Measurements from ENCODE around the gene CDYL2.

The CDYL2 gene

GRCh38 chr16:80620736-80621605 is 183.4 kb downstream of the CDYL2 start:
- Histone ChIP-seq H3K27me3 (ENCODE audit: low read depth, low read length) (peaks cover 13% of the 10 kb centered on the region; the same call in 1 of the 2 replicates), H2AFZ (ENCODE audit: low read depth, low read length) (no peak overlapping the region), H3K9ac (ENCODE audit: low read length) (no peak overlapping the region), H3K36me3 (replicated peaks; ENCODE audit: low read depth, low read length) (no peaks in the 10 kb centered on the region), H3K79me2 (ENCODE audit: low read length) (no peaks in the 10 kb centered on the region), H3K4me1 (ENCODE audit: low read length) (no peaks in the 10 kb centered on the region), H3K9me3 (ENCODE audit: insufficient read depth, low read length) (0 out of 2 replicates have a peak, but pooled peaks cover 4% of the 10 kb centered on the region), H3K4me3 (ENCODE audit: low read length) (no peak overlapping the region), H3K27ac (ENCODE audit: low read length) (no peak overlapping the region), H3K4me2 (ENCODE audit: low read length) (no peak overlapping the region), H4K20me1 (ENCODE audit: insufficient read depth, low read length) (no peaks in the 10 kb centered on the region)
- no peak for TF ChIP-seq CTCF (IDR thresholded peaks at IDR 0.05; ENCODE audit: low read depth, low read length)
- TF ChIP-seq EZH2phosphoT487 (IDR thresholded peaks at IDR 0.05; ENCODE audit: low read depth), result no peak

GRCh38 chr16:80619824-80620223 is 184.6 kb downstream of the CDYL2 start:
- Histone ChIP-seq H3K4me1 (ENCODE audit: low read length) (no peaks in the 10 kb centered on the region), H4K20me1 (ENCODE audit: insufficient read depth, low read length) (no peaks in the 10 kb centered on the region), H3K9ac (ENCODE audit: low read length) (no peak overlapping the region), H3K79me2 (ENCODE audit: low read length) (no peaks in the 10 kb centered on the region), H3K27ac (ENCODE audit: low read length) (no peak overlapping the region), H3K9me3 (ENCODE audit: insufficient read depth, low read length) (0 out of 2 replicates have a peak, but pooled peaks cover 4% of the 10 kb centered on the region), H3K4me2 (ENCODE audit: low read length) (no peak overlapping the region), H3K27me3 (ENCODE audit: low read depth, low read length) (peaks cover 7% of the 10 kb centered on the region; the same call in 1 of the 2 replicates), H3K4me3 (ENCODE audit: low read length) (no peak overlapping the region), H2AFZ (ENCODE audit: low read depth, low read length) (no peak overlapping the region), H3K36me3 (replicated peaks; ENCODE audit: low read depth, low read length) (no peaks in the 10 kb centered on the region)
- no peak for TF ChIP-seq CTCF (IDR thresholded peaks at IDR 0.05; ENCODE audit: low read depth, low read length)
- TF ChIP-seq EZH2phosphoT487 (IDR thresholded peaks at IDR 0.05; ENCODE audit: low read depth), result no peak

GRCh38 chr16:80618862-80619648 is 185.3 kb downstream of the CDYL2 start:
- Histone ChIP-seq H3K27me3 (ENCODE audit: low read depth, low read length) (no peaks in the 10 kb centered on the region), H3K36me3 (replicated peaks; ENCODE audit: low read depth, low read length) (no peaks in the 10 kb centered on the region), H3K79me2 (ENCODE audit: low read length) (no peaks in the 10 kb centered on the region), H3K4me1 (ENCODE audit: low read length) (no peaks in the 10 kb centered on the region), H4K20me1 (ENCODE audit: insufficient read depth, low read length) (no peaks in the 10 kb centered on the region), H3K4me2 (ENCODE audit: low read length) (no peak overlapping the region), H3K27ac (ENCODE audit: low read length) (no peak overlapping the region), H2AFZ (ENCODE audit: low read depth, low read length) (no peak overlapping the region), H3K4me3 (ENCODE audit: low read length) (no peak overlapping the region), H3K9ac (ENCODE audit: low read length) (no peak overlapping the region), H3K9me3 (ENCODE audit: insufficient read depth, low read length) (no peaks in the 10 kb centered on the region)
- TF ChIP-seq EZH2phosphoT487 (IDR thresholded peaks at IDR 0.05; ENCODE audit: low read depth) (no peak), CTCF (IDR thresholded peaks at IDR 0.05; ENCODE audit: low read depth, low read length) (no peak)

- Histone ChIP-seq H3K9me3 (ENCODE audit: insufficient read depth, low read length) (no peaks in the 10 kb centered on the region), H3K9ac (ENCODE audit: low read length) (no peak overlapping the region), H3K27me3 (ENCODE audit: low read depth, low read length) (no peaks in the 10 kb centered on the region), H3K4me3 (ENCODE audit: low read length) (no peak overlapping the region), H3K4me1 (ENCODE audit: low read length) (no peaks in the 10 kb centered on the region), H4K20me1 (ENCODE audit: insufficient read depth, low read length) (no peaks in the 10 kb centered on the region), H3K79me2 (ENCODE audit: low read length) (no peaks in the 10 kb centered on the region), H3K27ac (ENCODE audit: low read length) (no peak overlapping the region), H3K36me3 (replicated peaks; ENCODE audit: low read depth, low read length) (no peaks in the 10 kb centered on the region), H2AFZ (ENCODE audit: low read depth, low read length) (no peak overlapping the region), H3K4me2 (ENCODE audit: low read length) (no peak overlapping the region)
- TF ChIP-seq CTCF (IDR thresholded peaks at IDR 0.05; ENCODE audit: low read depth, low read length) (no peak), EZH2phosphoT487 (IDR thresholded peaks at IDR 0.05; ENCODE audit: low read depth) (no peak)
Observed at GRCh38 chr16:80616362-80616761, 188.0 kb downstream of the CDYL2 start.
